GM03348 (cell line): ENCODE data around the gene SMC6.

ENCODE experiments used
- DNase-seq: peaks from one replicate; pipeline ENCODE4 v3.0.0; 2012; ENCODE audit warnings: low spot score

The SMC6 gene

GRCh38 chr2:17615728-17616351 is 137.8 kb downstream of the SMC6 start:
- peak; percentile 59 for DNase-seq

- DNase-seq, result no peak
These were observed 138.5 kb downstream of the SMC6 start for GRCh38 chr2:17615147-17615546.

- no peak for DNase-seq
These were observed 139.3 kb downstream of the SMC6 start for GRCh38 chr2:17614174-17614930.
